ENCODE measurements around the gene VAMP2.

VAMP2 gene

DNA sequence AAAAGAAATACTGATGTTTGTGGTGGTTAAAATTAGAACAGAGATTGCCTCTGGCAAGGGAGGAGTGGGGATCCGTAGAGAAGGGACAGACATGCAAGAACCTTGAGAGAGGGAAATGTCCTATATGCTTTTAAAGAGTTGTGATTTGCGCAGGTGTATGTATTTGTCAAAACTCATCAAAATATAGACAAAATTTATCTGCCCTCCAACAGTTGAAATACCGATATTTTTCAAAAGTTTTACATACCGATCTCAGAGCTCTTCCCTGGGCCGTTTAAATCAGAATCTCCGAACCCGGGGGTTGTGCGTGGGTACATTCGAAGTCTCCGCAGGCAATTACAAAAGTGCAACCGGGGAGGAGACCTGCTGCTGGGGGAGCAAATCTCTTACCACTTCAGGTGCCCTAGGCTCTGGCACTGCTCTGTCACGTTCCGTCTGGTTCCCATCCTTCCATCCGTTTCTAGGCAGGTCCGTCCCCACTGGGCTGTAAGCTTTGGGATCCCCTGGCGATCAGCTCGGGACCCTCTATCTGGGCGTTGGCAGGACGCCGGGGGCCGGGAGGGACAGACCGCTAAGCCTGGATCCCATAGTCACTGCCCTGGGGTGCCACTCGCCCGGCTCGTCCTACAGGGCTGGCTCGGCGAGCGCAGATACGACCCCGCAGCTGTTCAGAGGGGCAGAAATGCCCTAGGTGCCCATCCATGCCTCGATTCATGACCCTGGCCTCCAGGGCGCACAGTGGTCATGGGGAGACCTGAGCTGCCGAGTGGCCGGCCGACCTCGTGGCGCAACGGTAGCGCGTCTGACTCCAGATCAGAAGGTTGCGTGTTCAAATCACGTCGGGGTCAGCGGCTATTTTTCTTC lies 23.1 kb upstream of the VAMP2 start (continued):
- TF ChIP-seq, protein P1, sequence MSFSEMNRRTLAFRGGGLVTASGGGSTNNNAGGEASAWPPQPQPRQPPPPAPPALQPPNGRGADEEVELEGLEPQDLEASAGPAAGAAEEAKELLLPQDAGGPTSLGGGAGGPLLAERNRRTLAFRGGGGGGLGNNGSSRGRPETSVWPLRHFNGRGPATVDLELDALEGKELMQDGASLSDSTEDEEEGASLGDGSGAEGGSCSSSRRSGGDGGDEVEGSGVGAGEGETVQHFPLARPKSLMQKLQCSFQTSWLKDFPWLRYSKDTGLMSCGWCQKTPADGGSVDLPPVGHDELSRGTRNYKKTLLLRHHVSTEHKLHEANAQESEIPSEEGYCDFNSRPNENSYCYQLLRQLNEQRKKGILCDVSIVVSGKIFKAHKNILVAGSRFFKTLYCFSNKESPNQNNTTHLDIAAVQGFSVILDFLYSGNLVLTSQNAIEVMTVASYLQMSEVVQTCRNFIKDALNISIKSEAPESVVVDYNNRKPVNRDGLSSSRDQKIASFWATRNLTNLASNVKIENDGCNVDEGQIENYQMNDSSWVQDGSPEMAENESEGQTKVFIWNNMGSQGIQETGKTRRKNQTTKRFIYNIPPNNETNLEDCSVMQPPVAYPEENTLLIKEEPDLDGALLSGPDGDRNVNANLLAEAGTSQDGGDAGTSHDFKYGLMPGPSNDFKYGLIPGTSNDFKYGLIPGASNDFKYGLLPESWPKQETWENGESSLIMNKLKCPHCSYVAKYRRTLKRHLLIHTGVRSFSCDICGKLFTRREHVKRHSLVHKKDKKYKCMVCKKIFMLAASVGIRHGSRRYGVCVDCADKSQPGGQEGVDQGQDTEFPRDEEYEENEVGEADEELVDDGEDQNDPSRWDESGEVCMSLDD (tag by site-specific recombination; IDR thresholded peaks at IDR 0.05) = peak; percentile 69; the same call in 1 of the 2 replicates
- TF ChIP-seq ZBTB48 (tag by site-specific recombination; IDR thresholded peaks at IDR 0.05) = peak; percentile 78
- TF ChIP-seq ZSCAN23 (tag by site-specific recombination; IDR thresholded peaks at IDR 0.05) = peak; percentile 73; the same call in 1 of the 2 replicates
- TF ChIP-seq, protein P2, sequence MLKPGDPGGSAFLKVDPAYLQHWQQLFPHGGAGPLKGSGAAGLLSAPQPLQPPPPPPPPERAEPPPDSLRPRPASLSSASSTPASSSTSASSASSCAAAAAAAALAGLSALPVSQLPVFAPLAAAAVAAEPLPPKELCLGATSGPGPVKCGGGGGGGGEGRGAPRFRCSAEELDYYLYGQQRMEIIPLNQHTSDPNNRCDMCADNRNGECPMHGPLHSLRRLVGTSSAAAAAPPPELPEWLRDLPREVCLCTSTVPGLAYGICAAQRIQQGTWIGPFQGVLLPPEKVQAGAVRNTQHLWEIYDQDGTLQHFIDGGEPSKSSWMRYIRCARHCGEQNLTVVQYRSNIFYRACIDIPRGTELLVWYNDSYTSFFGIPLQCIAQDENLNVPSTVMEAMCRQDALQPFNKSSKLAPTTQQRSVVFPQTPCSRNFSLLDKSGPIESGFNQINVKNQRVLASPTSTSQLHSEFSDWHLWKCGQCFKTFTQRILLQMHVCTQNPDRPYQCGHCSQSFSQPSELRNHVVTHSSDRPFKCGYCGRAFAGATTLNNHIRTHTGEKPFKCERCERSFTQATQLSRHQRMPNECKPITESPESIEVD (tag by site-specific recombination; IDR thresholded peaks at IDR 0.05) = no peak
- TF ChIP-seq KLF10 (tag by site-specific recombination; IDR thresholded peaks at IDR 0.05) = 0 out of 2 replicates have a peak, but pooled peaks have one; percentile 24
- peak; percentile 25; the same call in 1 of the 2 replicates for TF ChIP-seq MZF1 (tag by site-specific recombination; IDR thresholded peaks at IDR 0.05; ENCODE audit: borderline replicate concordance)
- TF ChIP-seq, protein P3, sequence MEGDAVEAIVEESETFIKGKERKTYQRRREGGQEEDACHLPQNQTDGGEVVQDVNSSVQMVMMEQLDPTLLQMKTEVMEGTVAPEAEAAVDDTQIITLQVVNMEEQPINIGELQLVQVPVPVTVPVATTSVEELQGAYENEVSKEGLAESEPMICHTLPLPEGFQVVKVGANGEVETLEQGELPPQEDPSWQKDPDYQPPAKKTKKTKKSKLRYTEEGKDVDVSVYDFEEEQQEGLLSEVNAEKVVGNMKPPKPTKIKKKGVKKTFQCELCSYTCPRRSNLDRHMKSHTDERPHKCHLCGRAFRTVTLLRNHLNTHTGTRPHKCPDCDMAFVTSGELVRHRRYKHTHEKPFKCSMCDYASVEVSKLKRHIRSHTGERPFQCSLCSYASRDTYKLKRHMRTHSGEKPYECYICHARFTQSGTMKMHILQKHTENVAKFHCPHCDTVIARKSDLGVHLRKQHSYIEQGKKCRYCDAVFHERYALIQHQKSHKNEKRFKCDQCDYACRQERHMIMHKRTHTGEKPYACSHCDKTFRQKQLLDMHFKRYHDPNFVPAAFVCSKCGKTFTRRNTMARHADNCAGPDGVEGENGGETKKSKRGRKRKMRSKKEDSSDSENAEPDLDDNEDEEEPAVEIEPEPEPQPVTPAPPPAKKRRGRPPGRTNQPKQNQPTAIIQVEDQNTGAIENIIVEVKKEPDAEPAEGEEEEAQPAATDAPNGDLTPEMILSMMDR (tag by site-specific recombination; IDR thresholded peaks at IDR 0.05) = peak; percentile 17; the same call in 1 of the 2 replicates
- peak; percentile 87; the same call in 1 of the 2 replicates for TF ChIP-seq ZNF600 (tag by site-specific recombination; IDR thresholded peaks at IDR 0.05)
- TF ChIP-seq ZSCAN30 (tag by site-specific recombination; IDR thresholded peaks at IDR 0.05) = peak; percentile 82; the same call in 1 of the 2 replicates
- TF ChIP-seq ZFP69B (tag by site-specific recombination; IDR thresholded peaks at IDR 0.05) = peak; percentile 54; the same call in 1 of the 2 replicates
- peak; percentile 97 for TF ChIP-seq ZNF561 (tag by site-specific recombination; IDR thresholded peaks at IDR 0.05; ENCODE audit: borderline replicate concordance)
- TF ChIP-seq ZNF146 (tag by site-specific recombination; IDR thresholded peaks at IDR 0.05) = no peak
- TF ChIP-seq KLF8 (tag by site-specific recombination; IDR thresholded peaks at IDR 0.05) = peak; percentile 49
- TF ChIP-seq, protein P4, sequence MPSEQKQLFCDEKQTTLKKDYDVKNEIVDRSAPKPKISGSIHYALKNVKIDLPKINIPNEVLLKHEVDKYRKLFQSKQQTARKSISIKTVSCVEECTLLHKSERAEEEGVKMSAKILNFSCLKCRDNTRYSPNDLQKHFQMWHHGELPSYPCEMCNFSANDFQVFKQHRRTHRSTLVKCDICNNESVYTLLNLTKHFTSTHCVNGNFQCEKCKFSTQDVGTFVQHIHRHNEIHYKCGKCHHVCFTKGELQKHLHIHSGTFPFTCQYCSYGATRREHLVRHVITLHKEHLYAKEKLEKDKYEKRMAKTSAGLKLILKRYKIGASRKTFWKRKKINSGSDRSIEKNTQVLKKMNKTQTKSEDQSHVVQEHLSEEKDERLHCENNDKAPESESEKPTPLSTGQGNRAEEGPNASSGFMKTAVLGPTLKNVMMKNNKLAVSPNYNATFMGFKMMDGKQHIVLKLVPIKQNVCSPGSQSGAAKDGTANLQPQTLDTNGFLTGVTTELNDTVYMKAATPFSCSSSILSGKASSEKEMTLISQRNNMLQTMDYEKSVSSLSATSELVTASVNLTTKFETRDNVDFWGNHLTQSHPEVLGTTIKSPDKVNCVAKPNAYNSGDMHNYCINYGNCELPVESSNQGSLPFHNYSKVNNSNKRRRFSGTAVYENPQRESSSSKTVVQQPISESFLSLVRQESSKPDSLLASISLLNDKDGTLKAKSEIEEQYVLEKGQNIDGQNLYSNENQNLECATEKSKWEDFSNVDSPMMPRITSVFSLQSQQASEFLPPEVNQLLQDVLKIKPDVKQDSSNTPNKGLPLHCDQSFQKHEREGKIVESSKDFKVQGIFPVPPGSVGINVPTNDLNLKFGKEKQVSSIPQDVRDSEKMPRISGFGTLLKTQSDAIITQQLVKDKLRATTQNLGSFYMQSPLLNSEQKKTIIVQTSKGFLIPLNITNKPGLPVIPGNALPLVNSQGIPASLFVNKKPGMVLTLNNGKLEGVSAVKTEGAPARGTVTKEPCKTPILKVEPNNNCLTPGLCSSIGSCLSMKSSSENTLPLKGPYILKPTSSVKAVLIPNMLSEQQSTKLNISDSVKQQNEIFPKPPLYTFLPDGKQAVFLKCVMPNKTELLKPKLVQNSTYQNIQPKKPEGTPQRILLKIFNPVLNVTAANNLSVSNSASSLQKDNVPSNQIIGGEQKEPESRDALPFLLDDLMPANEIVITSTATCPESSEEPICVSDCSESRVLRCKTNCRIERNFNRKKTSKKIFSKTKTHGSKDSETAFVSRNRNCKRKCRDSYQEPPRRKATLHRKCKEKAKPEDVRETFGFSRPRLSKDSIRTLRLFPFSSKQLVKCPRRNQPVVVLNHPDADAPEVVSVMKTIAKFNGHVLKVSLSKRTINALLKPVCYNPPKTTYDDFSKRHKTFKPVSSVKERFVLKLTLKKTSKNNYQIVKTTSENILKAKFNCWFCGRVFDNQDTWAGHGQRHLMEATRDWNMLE (tag by site-specific recombination; conservative IDR thresholded peaks at IDR 0.05; ENCODE audit: low read depth) = no peak
- TF ChIP-seq, protein P5, sequence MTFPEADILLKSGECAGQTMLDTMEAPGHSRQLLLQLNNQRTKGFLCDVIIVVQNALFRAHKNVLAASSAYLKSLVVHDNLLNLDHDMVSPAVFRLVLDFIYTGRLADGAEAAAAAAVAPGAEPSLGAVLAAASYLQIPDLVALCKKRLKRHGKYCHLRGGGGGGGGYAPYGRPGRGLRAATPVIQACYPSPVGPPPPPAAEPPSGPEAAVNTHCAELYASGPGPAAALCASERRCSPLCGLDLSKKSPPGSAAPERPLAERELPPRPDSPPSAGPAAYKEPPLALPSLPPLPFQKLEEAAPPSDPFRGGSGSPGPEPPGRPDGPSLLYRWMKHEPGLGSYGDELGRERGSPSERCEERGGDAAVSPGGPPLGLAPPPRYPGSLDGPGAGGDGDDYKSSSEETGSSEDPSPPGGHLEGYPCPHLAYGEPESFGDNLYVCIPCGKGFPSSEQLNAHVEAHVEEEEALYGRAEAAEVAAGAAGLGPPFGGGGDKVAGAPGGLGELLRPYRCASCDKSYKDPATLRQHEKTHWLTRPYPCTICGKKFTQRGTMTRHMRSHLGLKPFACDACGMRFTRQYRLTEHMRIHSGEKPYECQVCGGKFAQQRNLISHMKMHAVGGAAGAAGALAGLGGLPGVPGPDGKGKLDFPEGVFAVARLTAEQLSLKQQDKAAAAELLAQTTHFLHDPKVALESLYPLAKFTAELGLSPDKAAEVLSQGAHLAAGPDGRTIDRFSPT (tag by site-specific recombination; IDR thresholded peaks at IDR 0.05) = peak; percentile 99
- 0 out of 2 replicates have a peak, but pooled peaks have one; percentile 5 for TF ChIP-seq ZNF341 (tag by site-specific recombination; IDR thresholded peaks at IDR 0.05; ENCODE audit: low read depth)
- TF ChIP-seq, protein P6, sequence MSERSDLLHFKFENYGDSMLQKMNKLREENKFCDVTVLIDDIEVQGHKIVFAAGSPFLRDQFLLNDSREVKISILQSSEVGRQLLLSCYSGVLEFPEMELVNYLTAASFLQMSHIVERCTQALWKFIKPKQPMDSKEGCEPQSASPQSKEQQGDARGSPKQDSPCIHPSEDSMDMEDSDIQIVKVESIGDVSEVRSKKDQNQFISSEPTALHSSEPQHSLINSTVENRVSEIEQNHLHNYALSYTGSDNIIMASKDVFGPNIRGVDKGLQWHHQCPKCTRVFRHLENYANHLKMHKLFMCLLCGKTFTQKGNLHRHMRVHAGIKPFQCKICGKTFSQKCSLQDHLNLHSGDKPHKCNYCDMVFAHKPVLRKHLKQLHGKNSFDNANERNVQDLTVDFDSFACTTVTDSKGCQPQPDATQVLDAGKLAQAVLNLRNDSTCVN (tag by site-specific recombination; optimal IDR thresholded peaks at IDR 0.05) = peak; percentile 36
- TF ChIP-seq ZNF335 (tag by site-specific recombination; conservative IDR thresholded peaks at IDR 0.05) = peak; percentile 82
- TF ChIP-seq ZNF184 (tag by site-specific recombination; IDR thresholded peaks at IDR 0.05) = peak; percentile 55; the same call in 1 of the 2 replicates
- TF ChIP-seq ZNF169 (tag by site-specific recombination; IDR thresholded peaks at IDR 0.05) = no peak
- TF ChIP-seq, protein P7, sequence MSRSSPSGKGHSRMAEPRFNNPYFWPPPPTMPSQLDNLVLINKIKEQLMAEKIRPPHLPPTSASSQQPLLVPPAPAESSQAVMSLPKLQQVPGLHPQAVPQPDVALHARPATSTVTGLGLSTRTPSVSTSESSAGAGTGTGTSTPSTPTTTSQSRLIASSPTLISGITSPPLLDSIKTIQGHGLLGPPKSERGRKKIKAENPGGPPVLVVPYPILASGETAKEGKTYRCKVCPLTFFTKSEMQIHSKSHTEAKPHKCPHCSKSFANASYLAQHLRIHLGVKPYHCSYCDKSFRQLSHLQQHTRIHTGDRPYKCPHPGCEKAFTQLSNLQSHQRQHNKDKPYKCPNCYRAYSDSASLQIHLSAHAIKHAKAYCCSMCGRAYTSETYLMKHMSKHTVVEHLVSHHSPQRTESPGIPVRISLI (tag by site-specific recombination; IDR thresholded peaks at IDR 0.05) = no peak
- TF ChIP-seq KLF16 (tag by site-specific recombination; IDR thresholded peaks at IDR 0.05) = peak; percentile 12; the same call in 1 of the 2 replicates

All from HEK293 (cell line).